ENCODE measurements around the gene TPRG1.

DNA sequence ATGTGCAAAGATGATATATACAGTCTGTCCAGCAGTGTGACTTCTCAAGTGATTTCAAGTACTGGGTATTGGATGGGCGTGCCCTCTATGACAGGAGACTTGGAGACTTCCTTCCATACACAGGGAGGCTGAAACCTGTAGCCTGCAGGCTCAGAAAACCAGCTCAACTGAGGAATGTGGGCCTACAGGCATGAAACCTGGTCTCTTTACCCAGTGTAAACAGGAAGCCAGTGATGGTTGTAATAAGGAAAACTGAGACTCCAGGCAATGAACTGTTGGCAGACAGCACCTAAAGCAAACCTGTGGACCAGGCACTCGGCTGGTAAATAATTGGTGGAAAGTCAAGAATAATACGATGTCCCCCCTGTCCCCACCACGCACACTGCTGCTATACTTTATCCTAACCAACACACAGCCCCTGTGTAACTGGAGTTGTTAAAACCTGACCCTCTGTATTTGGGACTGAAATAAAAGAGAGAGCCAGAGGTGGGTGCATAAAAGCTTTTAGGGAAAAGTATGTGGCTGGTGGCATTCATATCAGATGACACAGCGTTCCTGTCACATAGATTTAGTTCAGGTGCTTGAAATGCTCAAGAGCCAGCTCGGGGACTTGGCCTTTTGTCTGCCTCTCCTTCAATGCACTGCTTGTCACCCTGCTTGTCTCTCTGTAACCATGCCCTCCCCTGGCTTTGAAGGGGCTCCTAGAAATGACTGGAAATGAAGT lies 144.7 kb downstream of the TPRG1 start:
- TF ChIP-seq CTCF (IDR thresholded peaks at IDR 0.05; ENCODE audit: insufficient read depth, low read length, poor library complexity, severe bottlenecking), result no peak
- TF ChIP-seq EZH2phosphoT487 (conservative IDR thresholded peaks at IDR 0.05; ENCODE audit: low read length), result no peak

Measured in SU-DHL-6 (cell line).